GM12801 (cell line): Measurements from ENCODE around the gene RUNX2.

Experiments used
- TF ChIP-seq, protein P1 (sequence below): IDR thresholded peaks from one replicate; pipeline ENCODE4 v1.5.1; 2011; ENCODE audit warnings: control low read depth; ENCODE audit not compliant: insufficient read length; ENCODE audit errors: extremely low read depth

The RUNX2 gene

DNA sequence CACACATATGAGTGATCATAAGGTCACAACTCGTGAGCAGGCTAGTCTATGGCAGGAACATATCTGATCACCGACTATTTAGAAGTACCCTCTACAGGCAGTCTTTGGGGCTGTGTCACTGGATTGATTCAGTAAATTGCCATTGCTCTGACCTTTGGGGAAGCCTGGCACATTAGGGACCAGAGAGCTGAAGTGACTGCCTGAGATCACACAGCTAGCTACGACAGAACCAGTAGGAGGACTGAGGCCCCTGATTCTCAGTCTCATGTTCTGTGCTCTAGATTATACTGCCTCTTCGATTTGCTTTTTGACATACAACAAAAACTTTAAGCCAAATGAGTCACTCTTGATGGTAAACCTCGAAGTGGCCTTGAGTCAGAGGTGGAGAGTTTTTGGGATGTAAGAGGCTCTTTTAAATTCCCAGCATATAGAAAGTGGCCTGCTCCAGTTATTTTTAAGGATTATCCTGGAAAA, 297.1 kb downstream of the RUNX2 start:
- TF ChIP-seq, protein P1, sequence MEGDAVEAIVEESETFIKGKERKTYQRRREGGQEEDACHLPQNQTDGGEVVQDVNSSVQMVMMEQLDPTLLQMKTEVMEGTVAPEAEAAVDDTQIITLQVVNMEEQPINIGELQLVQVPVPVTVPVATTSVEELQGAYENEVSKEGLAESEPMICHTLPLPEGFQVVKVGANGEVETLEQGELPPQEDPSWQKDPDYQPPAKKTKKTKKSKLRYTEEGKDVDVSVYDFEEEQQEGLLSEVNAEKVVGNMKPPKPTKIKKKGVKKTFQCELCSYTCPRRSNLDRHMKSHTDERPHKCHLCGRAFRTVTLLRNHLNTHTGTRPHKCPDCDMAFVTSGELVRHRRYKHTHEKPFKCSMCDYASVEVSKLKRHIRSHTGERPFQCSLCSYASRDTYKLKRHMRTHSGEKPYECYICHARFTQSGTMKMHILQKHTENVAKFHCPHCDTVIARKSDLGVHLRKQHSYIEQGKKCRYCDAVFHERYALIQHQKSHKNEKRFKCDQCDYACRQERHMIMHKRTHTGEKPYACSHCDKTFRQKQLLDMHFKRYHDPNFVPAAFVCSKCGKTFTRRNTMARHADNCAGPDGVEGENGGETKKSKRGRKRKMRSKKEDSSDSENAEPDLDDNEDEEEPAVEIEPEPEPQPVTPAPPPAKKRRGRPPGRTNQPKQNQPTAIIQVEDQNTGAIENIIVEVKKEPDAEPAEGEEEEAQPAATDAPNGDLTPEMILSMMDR: no peak

- TF ChIP-seq, protein P1: no peak
Observed at GRCh38 chr6:45626087-45626891, 298.2 kb downstream of the RUNX2 start.

DNA sequence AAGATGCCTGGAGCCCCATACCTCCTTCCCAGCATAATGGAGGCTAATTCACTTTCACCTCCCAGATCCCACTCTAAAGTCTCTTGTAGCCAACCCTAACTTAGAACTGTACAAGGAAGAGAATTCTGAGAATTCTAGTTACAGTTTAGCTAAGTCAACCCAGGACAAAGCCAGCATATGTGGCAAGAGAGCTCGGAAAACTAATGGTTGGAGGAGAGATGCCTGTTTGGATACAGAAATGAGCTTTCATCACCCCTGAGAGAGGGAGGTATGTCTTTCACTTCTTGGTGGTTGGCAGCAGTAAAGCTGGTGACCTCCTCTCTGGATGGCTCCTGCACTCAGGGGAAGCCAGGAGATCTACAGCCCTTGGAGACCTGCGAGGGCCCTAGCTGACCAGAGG, 302.2 kb downstream of the RUNX2 start:
- TF ChIP-seq, protein P1: no peak

DNA sequence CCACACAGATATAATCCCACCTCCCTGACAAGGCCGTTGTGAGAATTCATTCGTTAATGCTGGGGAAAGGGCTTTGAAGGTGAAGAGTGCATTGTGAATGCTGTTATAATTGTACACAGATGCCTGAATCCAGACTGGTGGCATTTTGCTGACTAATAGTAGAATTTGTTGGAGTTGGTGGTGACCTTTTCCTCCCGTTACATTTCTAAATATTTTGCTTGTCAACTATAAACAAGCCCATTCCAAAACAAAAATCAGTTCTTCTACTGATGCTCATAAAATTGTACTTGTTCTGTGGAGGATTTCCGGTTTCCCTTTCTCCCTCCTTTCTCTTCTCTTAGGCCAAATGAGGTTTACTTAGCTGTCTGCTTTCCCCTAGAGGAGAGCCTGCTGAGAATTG, 302.7 kb downstream of the RUNX2 start:
- TF ChIP-seq, protein P1: no peak

DNA sequence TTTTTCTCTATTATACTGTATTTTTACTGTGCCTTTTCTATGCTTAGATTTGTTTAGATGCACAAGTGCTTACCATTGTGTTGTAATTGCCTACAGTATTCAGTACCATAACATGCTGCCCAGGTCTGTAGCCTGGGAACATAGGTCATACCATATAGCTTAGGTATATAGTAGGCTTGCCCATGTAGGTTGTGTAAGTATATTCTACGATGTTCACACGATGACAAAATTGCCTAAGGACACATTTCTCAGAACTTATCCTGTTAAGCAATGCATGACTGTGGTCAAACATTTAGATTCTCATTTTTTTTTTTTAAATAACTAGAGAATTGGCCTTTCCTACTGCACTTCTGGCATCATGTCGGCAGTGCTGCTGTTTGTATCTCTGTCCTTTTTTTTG, 303.3 kb downstream of the RUNX2 start:
- TF ChIP-seq, protein P1: no peak

DNA sequence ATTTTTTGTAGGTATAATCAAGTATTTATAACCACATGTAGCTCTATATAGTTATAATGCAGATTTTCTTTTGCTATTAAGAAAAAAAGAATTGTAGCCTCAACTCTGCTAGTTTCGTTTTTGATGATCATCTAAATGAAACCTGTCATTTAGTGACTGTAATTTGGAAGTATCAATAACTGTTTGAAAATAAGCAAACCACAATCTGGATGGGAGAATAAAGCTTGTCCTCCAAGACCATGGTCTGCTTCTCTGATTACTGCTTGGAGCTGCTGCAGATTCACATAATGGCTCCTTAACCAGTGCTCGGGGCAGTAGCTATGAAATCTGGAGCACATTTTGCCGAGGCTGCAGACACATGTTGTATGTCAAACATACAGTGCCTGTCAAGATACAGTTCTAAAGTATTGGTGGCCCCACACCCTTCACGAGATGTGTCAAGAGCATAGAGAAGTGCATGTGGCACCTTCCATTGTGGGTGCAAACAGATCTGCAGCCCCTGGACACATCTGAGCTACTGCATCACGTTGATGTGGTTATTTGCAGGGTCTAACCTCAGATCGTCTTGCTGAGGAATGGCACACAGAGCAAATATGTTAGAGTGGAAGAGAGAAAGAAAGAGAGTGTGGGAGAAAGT, 305.3 kb downstream of the RUNX2 start:
- TF ChIP-seq, protein P1: no peak

DNA sequence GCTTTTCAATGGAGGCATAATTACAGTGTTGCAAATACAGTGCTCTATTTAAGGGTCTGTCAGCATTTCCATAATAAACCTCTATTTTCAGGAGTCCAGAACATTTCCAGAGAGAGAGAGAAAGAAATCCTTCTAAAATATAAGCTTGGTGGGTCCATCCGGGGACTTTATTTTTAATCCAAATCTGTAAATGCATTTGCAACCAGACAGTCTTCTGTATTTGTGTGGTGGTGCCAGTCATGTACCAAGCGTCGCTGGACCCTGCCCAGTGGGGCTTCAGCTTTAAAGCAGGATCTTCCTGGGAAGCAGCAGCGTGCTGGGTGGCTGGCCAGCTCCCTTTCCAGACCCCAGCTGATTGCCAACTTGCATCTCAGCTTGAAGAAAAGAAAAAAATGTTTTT, 306.1 kb downstream of the RUNX2 start:
- TF ChIP-seq, protein P1: no peak
